H1 (cell line): ENCODE measurements around the gene DOC2A. TPM values are rescaled to one million over a fixed set of nuclear protein-coding genes. Genes with fewer than 3 reads are reported as not detected.

Experiments
- ASH2L ChIP-seq: fragments of 200-600, 300-600 bp; sonication (generic); IDR thresholded peaks from one replicate; pipeline ENCODE4 v1.7.1; 2017; ENCODE audit warnings: low read length
- ATF2 ChIP-seq: IDR thresholded peaks from 2 replicates; pipeline ENCODE4 v1.6.1; 2012; ENCODE audit warnings: low read length, inconsistent platforms
- CBX5 ChIP-seq: fragments of 300-800, 300-1000 bp; sonication (generic); IDR thresholded peaks from 2 replicates; pipeline ENCODE4 v1.7.1; 2016; ENCODE audit warnings: antibody characterized with exemption, low read length, low read depth
- CEBPB ChIP-seq: IDR thresholded peaks from 2 replicates; pipeline ENCODE4 v1.6.1; 2012; ENCODE audit warnings: low read depth, low read length
- CHD1 ChIP-seq: IDR thresholded peaks from 2 replicates; pipeline ENCODE4 v1.6.1; 2012; ENCODE audit warnings: low read depth, low read length, improper control_type of control experiment
- CHD7 ChIP-seq: fragments of 300-600 bp; sonication (generic); IDR thresholded peaks from 2 replicates; pipeline ENCODE4 v1.7.1; 2012; ENCODE audit warnings: low read length, moderate library complexity, mild to moderate bottlenecking, inconsistent platforms; ENCODE audit not compliant: insufficient replicate concordance
- RBBP5 ChIP-seq: IDR thresholded peaks from 2 replicates; pipeline ENCODE4 v1.7.1; 2012; ENCODE audit warnings: low read depth, mild to moderate bottlenecking, inconsistent platforms, low read length, moderate library complexity, borderline replicate concordance
- RFX5 ChIP-seq: IDR thresholded peaks from 2 replicates; pipeline ENCODE4 v1.6.1; 2011; ENCODE audit warnings: low read depth, low read length, improper control_type of control experiment, borderline replicate concordance
- polyA plus RNA-seq, 7 experiments: library from polyadenylated mRNA; depleted of rRNA in 3 of 7; stranded (reverse) in 5 of 7; unstranded in 2 of 7; fragments of >200 nt in 5 of 7; fragments of 200-250 nt in 2 of 7; gene quantifications; 1 replicate in 5 of 7; 2 replicates in 1 of 7; 4 replicates in 1 of 7; pipeline versions ENCODE4 v1.2.1 to v1.2.3, GENCODE V29; 2011 to 2013; ENCODE audit warnings: missing spikeins in 2 of 7, mixed read lengths in 2 of 7
- total RNA-seq: library from RNA; stranded (reverse); fragmentation: NEBNext Ultra II Directional; extraction: Animal tissue kit (Norgen Biotek cat#: 25700); gene quantifications from 2 replicates; pipeline ENCODE4 v1.2.1, GENCODE V29; 2021

DOC2A gene
- total and polyA plus RNA-seq, 2 of the 8 experiments (the other 6 are each of a cell fraction or from before 2014, with no cell fraction given), result 13.9 to 20.7 TPM

GRCh38 chr16:29973384-29974246 lies 37.2 kb downstream of the DOC2A start, which contains the start of gene TAOK2 (continued):
- TF ChIP-seq CHD7, result no peak
- TF ChIP-seq CBX5, result no peak
- TF ChIP-seq CEBPB, result no peak
- peak; percentile 90 for TF ChIP-seq RFX5
- no peak for TF ChIP-seq ATF2
- no peak for TF ChIP-seq CHD1
- peak; percentile 38 for TF ChIP-seq ASH2L
- TF ChIP-seq RBBP5, result 0 out of 2 replicates have a peak, but pooled peaks have one; percentile 52
